H9 (cell line): ENCODE measurements around the gene SETD3. TPM values are rescaled to one million over a fixed set of nuclear protein-coding genes. Genes with fewer than 3 reads are reported as not detected.

Experiments used
- DNase-seq: peaks from one replicate; pipeline ENCODE4 v3.0.0-alpha.2; 2017
- H2AFZ ChIP-seq: one replicate; pipeline ENCODE4 v1.6.1; 2013; ENCODE audit warnings: mild to moderate bottlenecking, low read length, control low read depth, moderate library complexity
- H2AK5ac ChIP-seq: 2 replicates; pipeline ENCODE4 v1.6.1; 2013; ENCODE audit warnings: low read length, control low read depth, mixed read lengths; ENCODE audit not compliant: insufficient read length
- H2BK120ac ChIP-seq: one replicate; pipeline ENCODE4 v1.6.1; 2013; ENCODE audit warnings: low read depth, mild to moderate bottlenecking, low read length, control low read depth, inconsistent platforms; ENCODE audit not compliant: poor library complexity, severe bottlenecking
- H2BK12ac ChIP-seq: 2 replicates; pipeline ENCODE4 v1.6.1; 2013; ENCODE audit warnings: low read length, control low read depth, mixed read lengths, low read depth; ENCODE audit not compliant: insufficient read length
- H2BK15ac ChIP-seq: 2 replicates; pipeline ENCODE4 v1.6.1; 2013; ENCODE audit warnings: low read depth, low read length, control low read depth
- H2BK20ac ChIP-seq: one replicate; pipeline ENCODE4 v1.6.1; 2013; ENCODE audit warnings: low read depth, mild to moderate bottlenecking, low read length, control low read depth, inconsistent platforms; ENCODE audit not compliant: poor library complexity, severe bottlenecking
- H2BK5ac ChIP-seq: 2 replicates; pipeline ENCODE4 v1.6.1; 2013; ENCODE audit warnings: low read length, control low read depth, mixed read lengths; ENCODE audit not compliant: insufficient read length
- H3K14ac ChIP-seq: 2 replicates; pipeline ENCODE4 v1.6.1; 2013; ENCODE audit warnings: low read length, control low read depth; ENCODE audit not compliant: insufficient read depth
- H3K18ac ChIP-seq: 2 replicates; pipeline ENCODE4 v1.6.1; 2013; ENCODE audit warnings: low read depth, mild to moderate bottlenecking, mixed read lengths, low read length, control low read depth; ENCODE audit not compliant: insufficient read length
- H3K23ac ChIP-seq: 2 replicates; pipeline ENCODE4 v1.6.1; 2013; ENCODE audit warnings: low read length, control low read depth, mixed read lengths, low read depth; ENCODE audit not compliant: insufficient read length
- H3K23me2 ChIP-seq: 2 replicates; pipeline ENCODE4 v1.6.1; 2013; ENCODE audit warnings: low read depth, mild to moderate bottlenecking, mixed read lengths, low read length, control low read depth; ENCODE audit not compliant: insufficient read length, poor library complexity, severe bottlenecking
- H3K27ac ChIP-seq: 2 replicates; pipeline ENCODE4 v1.5.1; 2013; ENCODE audit warnings: low read length, control low read depth, mixed read lengths, low read depth; ENCODE audit not compliant: insufficient read length
- H3K27me3 ChIP-seq: 2 replicates; pipeline ENCODE4 v1.6.1; 2013; ENCODE audit warnings: low read length, control low read depth, inconsistent platforms; ENCODE audit not compliant: insufficient read depth
- H3K4ac ChIP-seq: 2 replicates; pipeline ENCODE4 v1.6.1; 2013; ENCODE audit warnings: low read depth, mild to moderate bottlenecking, control low read depth, inconsistent platforms, low read length, moderate library complexity
- H3K4me1 ChIP-seq: 2 replicates; pipeline ENCODE4 v1.6.1; 2013; ENCODE audit warnings: low read length, control low read depth, inconsistent platforms; ENCODE audit not compliant: insufficient read depth
- H3K4me2 ChIP-seq: 2 replicates; pipeline ENCODE4 v1.6.1; 2013; ENCODE audit warnings: low read length, control low read depth, mixed read lengths; ENCODE audit not compliant: insufficient read length, insufficient read depth
- H3K56ac ChIP-seq: 2 replicates; pipeline ENCODE4 v1.6.1; 2013; ENCODE audit warnings: low read depth, mild to moderate bottlenecking, mixed read lengths, low read length, control low read depth; ENCODE audit not compliant: insufficient read length
- H3K79me1 ChIP-seq: 2 replicates; pipeline ENCODE4 v1.6.1; 2013; ENCODE audit warnings: low read depth, mild to moderate bottlenecking, moderate library complexity, low read length, control low read depth, inconsistent platforms; ENCODE audit not compliant: insufficient read depth, poor library complexity, severe bottlenecking
- H3K79me2 ChIP-seq: 2 replicates; pipeline ENCODE4 v1.6.1; 2013; ENCODE audit warnings: low read length, control low read depth, inconsistent platforms; ENCODE audit not compliant: insufficient read depth
- H3K9ac ChIP-seq: 2 replicates; pipeline ENCODE4 v1.6.1; 2013; ENCODE audit warnings: low read length, control low read depth, mixed read lengths; ENCODE audit not compliant: insufficient read length; ENCODE audit errors: extremely low read depth
- H3K9me3 ChIP-seq: one replicate; pipeline ENCODE4 v1.6.1; 2013; ENCODE audit warnings: low read depth, low read length, inconsistent platforms; ENCODE audit not compliant: control insufficient read depth
- H3T11ph ChIP-seq: one replicate; pipeline ENCODE4 v1.6.1; 2013; ENCODE audit warnings: mild to moderate bottlenecking, low read length, control low read depth, inconsistent platforms
- H4K20me1 ChIP-seq: one replicate; pipeline ENCODE4 v1.6.1; 2013; ENCODE audit not compliant: control insufficient read depth, insufficient read length, insufficient read depth
- H4K5ac ChIP-seq: 2 replicates; pipeline ENCODE4 v1.6.1; 2013; ENCODE audit warnings: low read depth, mild to moderate bottlenecking, mixed read lengths, low read length, control low read depth; ENCODE audit not compliant: insufficient read length
- H4K8ac ChIP-seq: replicated peaks from 2 replicates; pipeline ENCODE4 v1.6.1; 2013; ENCODE audit warnings: low read length, control low read depth, mixed read lengths, low read depth; ENCODE audit not compliant: insufficient read length
- H4K91ac ChIP-seq: 2 replicates; pipeline ENCODE4 v1.6.1; 2013; ENCODE audit warnings: low read depth, mild to moderate bottlenecking, moderate library complexity, mixed read lengths, low read length, control low read depth; ENCODE audit not compliant: insufficient read length
- H3K27ac Mint-ChIP-seq, 3 experiments: 2 replicates in 2 of 3; 3 replicates in 1 of 3; pipeline ENCODE4 v1.8.0; 2020 to 2021; ENCODE audit warnings: mixed read lengths in 3 of 3, mild to moderate bottlenecking in 1 of 3, moderate library complexity in 1 of 3
- H3K27me3 Mint-ChIP-seq: 2 replicates; pipeline ENCODE4 v1.8.0; 2021; ENCODE audit warnings: low read depth, mild to moderate bottlenecking, moderate library complexity, mixed read lengths
- H3K36me3 Mint-ChIP-seq, 3 experiments: 2 replicates in 2 of 3; 3 replicates in 1 of 3; pipeline ENCODE4 v1.8.0; 2020 to 2021; ENCODE audit warnings: low read depth in 3 of 3, mixed read lengths in 3 of 3; ENCODE audit not compliant: insufficient read depth in 1 of 3
- H3K4me1 Mint-ChIP-seq, 2 experiments: 2 replicates each; pipeline ENCODE4 v1.8.0; 2020; ENCODE audit warnings: mixed read lengths in 2 of 2
- H3K4me3 Mint-ChIP-seq, 2 experiments: 2 replicates in 1 of 2; 3 replicates in 1 of 2; pipeline ENCODE4 v1.8.0; 2020 to 2021; ENCODE audit warnings: mild to moderate bottlenecking in 2 of 2, mixed read lengths in 2 of 2, moderate library complexity in 1 of 2
- H3K9me3 Mint-ChIP-seq, 2 experiments: 2 replicates in 1 of 2; 3 replicates in 1 of 2; pipeline ENCODE4 v1.8.0; 2020; ENCODE audit warnings: mild to moderate bottlenecking in 2 of 2, mixed read lengths in 2 of 2, moderate library complexity in 1 of 2
- CTCF ChIP-seq: fragments of 200-600 bp; sonication (generic); conservative IDR thresholded peaks from 3 replicates; pipeline ENCODE4 v1.8.0; 2021; ENCODE audit warnings: antibody characterized with exemption, mild to moderate bottlenecking
- WGBS: extraction: QIAGEN DNeasy Blood & Tissue Kit; methylation state at CpG from one replicate; pipeline ENCODE4 v1.1.7; 2013; ENCODE audit warnings: missing lambda C conversion rate, low lambda C conversion rate, mixed read lengths; ENCODE audit not compliant: insufficient read length; ENCODE audit errors: extremely low coverage; 5-methylcytosine and 5-hydroxymethylcytosine counted together
- total RNA-seq: library from RNA; stranded (reverse); gene quantifications from 2 replicates; pipeline ENCODE4 v1.2.1, GENCODE V29; 2021

Gene SETD3
- total RNA-seq, 1 experiment from 2014 or later, result 56.7 TPM

GRCh38 chr14:99479160-99479905 lies 1.3 kb downstream of the SETD3 start:
- no peak overlapping the region for H2BK5ac ChIP-seq
- WGBS, result no CpG with 5 or more reads among the region's 18 CpGs
- no peak overlapping the region for H3K27ac ChIP-seq
- no peak overlapping the region for H2BK20ac ChIP-seq
- H3K4me2 ChIP-seq, result peak overlapping the region; percentile 65
- H4K20me1 ChIP-seq, result no peaks in the 10 kb centered on the region
- H3T11ph ChIP-seq, result no peak overlapping the region
- H2BK15ac ChIP-seq, result no peak overlapping the region
- H3K4ac ChIP-seq, result no peak overlapping the region
- peaks cover 11% of the 10 kb centered on the region for H3K23me2 ChIP-seq
- Mint-ChIP-seq H3K4me1 (peaks cover 26 to 34% of the 10 kb centered on the region in 2 experiments), H3K36me3 (no peaks in the 10 kb centered on the region), H3K27ac (no peak overlapping the region), H3K27me3 (no peaks in the 10 kb centered on the region), H3K9me3 (no peaks in the 10 kb centered on the region), H3K4me3 (peak overlapping the region; percentile 91 to 94)
- no peak overlapping the region for H2BK12ac ChIP-seq
- H2BK120ac ChIP-seq, result no peak overlapping the region
- H4K91ac ChIP-seq, result no peak overlapping the region
- H3K79me1 ChIP-seq, result peaks cover 12% of the 10 kb centered on the region
- H2AK5ac ChIP-seq, result no peak overlapping the region
- H3K79me2 ChIP-seq, result peaks cover 53% of the 10 kb centered on the region; the same call in 1 of the 2 replicates
- no peak overlapping the region for H3K23ac ChIP-seq
- H3K9ac ChIP-seq, result peak overlapping the region; percentile 38
- H3K4me1 ChIP-seq, result 0 out of 2 replicates have a peak, but pooled peaks cover 2% of the 10 kb centered on the region
- H3K9me3 ChIP-seq, result no peaks in the 10 kb centered on the region
- TF ChIP-seq CTCF, result no peak
- no peak overlapping the region for H4K8ac ChIP-seq
- no peak overlapping the region for H4K5ac ChIP-seq
- no peak overlapping the region for H3K56ac ChIP-seq
- H3K18ac ChIP-seq, result no peak overlapping the region
- no peaks in the 10 kb centered on the region for H3K27me3 ChIP-seq
- H2AFZ ChIP-seq, result no peak overlapping the region
- no peak overlapping the region for H3K14ac ChIP-seq
- no peak for DNase-seq
